A673 (cell line): Measurements from ENCODE around the gene SLC35D2.

ENCODE experiments used
- CTCF ChIP-seq: fragments of 300-800, 200-600 bp; sonication (generic); conservative IDR thresholded peaks from 2 replicates; pipeline ENCODE4 v1.5.1; 2017; ENCODE audit warnings: low read depth, mild to moderate bottlenecking, antibody characterized with exemption, low read length, moderate library complexity, mixed read lengths
- EZH2 ChIP-seq: fragments of 200-600 bp; sonication (generic); IDR thresholded peaks from 2 replicates; pipeline ENCODE4 v1.6.1; 2017; ENCODE audit warnings: borderline replicate concordance, low read depth, mild to moderate bottlenecking, mixed read lengths, antibody characterized with exemption, low read length; ENCODE audit not compliant: poor library complexity, severe bottlenecking

DNA sequence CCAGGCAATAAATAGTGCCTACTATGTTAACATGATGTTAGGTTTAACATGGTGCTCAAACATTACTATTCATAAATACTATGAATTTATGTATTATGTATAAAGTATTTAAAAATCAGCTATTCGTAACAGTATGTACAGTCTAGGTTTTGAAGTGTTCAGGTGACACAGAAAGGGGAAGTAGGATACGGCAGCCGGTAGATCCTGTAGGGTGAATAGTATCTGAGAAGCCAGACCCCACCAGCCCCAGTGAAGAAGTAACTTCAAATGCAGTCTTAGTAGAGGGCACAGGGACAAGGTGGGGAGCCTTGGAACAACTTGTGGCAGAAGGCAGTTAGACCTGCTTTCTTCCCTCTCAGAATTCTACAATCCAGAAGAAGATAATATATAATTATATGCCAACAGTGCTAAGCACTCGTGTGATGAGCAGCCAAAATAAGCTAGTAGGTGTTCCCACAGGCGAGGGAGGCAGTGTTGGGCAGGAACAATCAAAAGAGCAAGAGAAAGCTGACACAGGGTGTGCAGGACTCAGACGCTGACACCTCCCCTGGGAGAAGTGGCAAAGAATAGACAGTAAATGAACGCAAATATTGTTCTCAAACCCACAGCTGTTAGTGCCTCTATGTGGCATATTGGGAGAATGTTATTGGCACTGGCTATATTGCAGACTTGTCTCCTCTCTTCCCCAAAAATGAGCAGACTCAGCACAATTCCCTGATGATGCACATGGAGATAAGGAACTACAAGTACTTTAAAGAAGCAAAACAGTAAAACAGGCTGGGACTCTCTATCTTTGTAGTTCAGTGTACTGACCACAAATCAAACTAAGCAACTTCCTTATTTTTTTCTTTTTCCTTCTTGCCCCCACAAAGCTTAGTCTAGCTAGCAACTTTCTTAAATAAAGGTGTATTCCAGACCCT, 30.1 kb upstream of the SLC35D2 start:
- no peak for TF ChIP-seq CTCF
- TF ChIP-seq EZH2 = no peak
